Smooth muscle cell (in vitro differentiated cells): ENCODE data around the gene LMF1. TPM values are rescaled to one million over a fixed set of nuclear protein-coding genes. Genes with fewer than 3 reads are reported as not detected.

Source experiments
- DNase-seq: peaks from one replicate; lab custom pipeline; 2025; ENCODE audit not compliant: unreplicated experiment; lab: John Stamatoyannopoulos, UW
- H2AFZ ChIP-seq: fragments of 200-600 bp; sonication (generic); 2 replicates; pipeline ENCODE4 v1.6.0; 2016; ENCODE audit warnings: antibody characterized with exemption, low read depth, mild to moderate bottlenecking
- H3F3A ChIP-seq: fragments of 200-600 bp; sonication (generic); 2 replicates; pipeline ENCODE4 v1.6.0; 2017; ENCODE audit warnings: antibody characterized with exemption, low read depth
- H3K27ac ChIP-seq: fragments of 200-600 bp; sonication (generic); 2 replicates; pipeline ENCODE4 v1.5.1; 2016; ENCODE audit warnings: low read depth, mild to moderate bottlenecking
- H3K27me3 ChIP-seq: fragments of 200-600 bp; sonication (generic); 2 replicates; pipeline ENCODE4 v1.6.1; 2016; ENCODE audit warnings: low read depth, mild to moderate bottlenecking
- H3K36me3 ChIP-seq: fragments of 200-600 bp; sonication (generic); 2 replicates; pipeline ENCODE4 v1.5.1; 2016; ENCODE audit warnings: low read depth
- H3K4me1 ChIP-seq: fragments of 200-600 bp; sonication (generic); 2 replicates; pipeline ENCODE4 v1.5.1; 2016; ENCODE audit warnings: low read depth
- H3K4me2 ChIP-seq: fragments of 200-600 bp; sonication (generic); 2 replicates; pipeline ENCODE4 v1.6.0; 2016; ENCODE audit warnings: mild to moderate bottlenecking
- H3K4me3 ChIP-seq: fragments of 200-600 bp; sonication (generic); 2 replicates; pipeline ENCODE4 v1.5.1; 2016; ENCODE audit warnings: mild to moderate bottlenecking
- H3K79me2 ChIP-seq: fragments of 200-600 bp; sonication (generic); 2 replicates; pipeline ENCODE4 v1.6.0; 2016; ENCODE audit warnings: low read depth, mild to moderate bottlenecking
- H3K9ac ChIP-seq: fragments of 200-600 bp; sonication (generic); 2 replicates; pipeline ENCODE4 v1.6.0; 2016; ENCODE audit warnings: low read depth
- H3K9me3 ChIP-seq: fragments of 200-600 bp; sonication (generic); replicated peaks from 2 replicates; pipeline ENCODE4 v1.5.1; 2016; ENCODE audit warnings: low read depth
- H4K20me1 ChIP-seq: fragments of 200-600 bp; sonication (generic); 2 replicates; pipeline ENCODE4 v1.6.0; 2016; ENCODE audit warnings: low read depth
- WGBS: methylation state at CpG from one replicate; pipeline ENCODE4 v1.1.7; 2016; ENCODE audit warnings: low lambda C conversion rate; 5-methylcytosine and 5-hydroxymethylcytosine counted together
- polyA plus RNA-seq: library from polyadenylated mRNA; unstranded; fragments of >200 nt; fragmentation: Nextera tagmentation; extraction: Ambion mirVana; gene quantifications from 2 replicates; pipeline ENCODE4 v1.2.1, GENCODE V29; 2016
- total RNA-seq: library from RNA; depleted of rRNA; stranded (reverse); fragments of >200 nt; gene quantifications from 2 replicates; pipeline ENCODE4 v1.2.3, GENCODE V29; 2014
- TF ChIP-seq, protein P1 (sequence below): fragments of 200-600 bp; sonication (generic); IDR thresholded peaks from 2 replicates; pipeline ENCODE4 v1.5.1; 2017; ENCODE audit warnings: borderline replicate concordance, mild to moderate bottlenecking, antibody characterized with exemption; ENCODE audit not compliant: insufficient read depth, poor library complexity, severe bottlenecking

LMF1 gene
- total and polyA plus RNA-seq, 2 experiments from 2014 or later = 25.3 to 29.8 TPM

DNA sequence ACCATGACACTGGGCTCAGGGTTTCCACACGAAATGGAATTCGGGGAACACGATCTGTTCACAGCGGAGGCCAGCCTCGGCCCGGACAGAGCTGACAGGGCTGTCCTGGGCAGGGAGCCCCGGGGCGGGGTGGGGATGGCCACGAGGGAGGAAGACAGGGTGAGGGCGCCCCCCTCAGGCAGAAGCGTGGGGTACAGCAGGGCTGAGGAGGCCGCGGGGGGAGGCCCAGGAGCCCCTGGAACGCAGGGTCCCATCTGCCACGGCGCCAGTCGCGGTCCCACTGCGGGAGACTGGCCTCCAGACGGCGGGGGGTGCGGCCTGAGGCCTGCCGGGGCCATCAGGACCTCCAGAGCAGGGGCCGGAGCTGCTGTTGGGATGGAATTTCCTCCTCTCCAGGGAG is 75.9 kb downstream of the LMF1 start:
- Histone ChIP-seq H3K4me3 (no peak overlapping the region), H2AFZ (no peak overlapping the region)

DNA sequence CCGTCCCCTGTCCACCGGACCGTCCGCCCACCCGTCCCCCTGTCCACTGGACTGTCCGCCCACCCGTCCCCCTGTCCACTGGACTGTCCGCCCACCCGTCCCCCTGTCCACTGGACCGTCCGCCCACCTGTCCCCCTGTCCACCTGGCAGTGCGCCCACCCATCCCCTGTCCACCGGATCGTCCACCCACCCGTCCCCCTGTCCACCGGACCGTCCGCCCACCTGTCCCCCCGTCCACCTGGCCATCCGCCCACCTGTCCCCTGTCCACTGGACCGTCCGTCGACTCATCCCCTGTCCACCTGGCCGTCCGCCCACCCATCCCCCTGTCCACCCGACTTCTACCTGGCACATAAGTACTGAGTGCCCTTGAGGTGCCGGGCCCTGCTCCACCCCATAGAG is 76.6 kb downstream of the LMF1 start:
- TF ChIP-seq, protein P1, sequence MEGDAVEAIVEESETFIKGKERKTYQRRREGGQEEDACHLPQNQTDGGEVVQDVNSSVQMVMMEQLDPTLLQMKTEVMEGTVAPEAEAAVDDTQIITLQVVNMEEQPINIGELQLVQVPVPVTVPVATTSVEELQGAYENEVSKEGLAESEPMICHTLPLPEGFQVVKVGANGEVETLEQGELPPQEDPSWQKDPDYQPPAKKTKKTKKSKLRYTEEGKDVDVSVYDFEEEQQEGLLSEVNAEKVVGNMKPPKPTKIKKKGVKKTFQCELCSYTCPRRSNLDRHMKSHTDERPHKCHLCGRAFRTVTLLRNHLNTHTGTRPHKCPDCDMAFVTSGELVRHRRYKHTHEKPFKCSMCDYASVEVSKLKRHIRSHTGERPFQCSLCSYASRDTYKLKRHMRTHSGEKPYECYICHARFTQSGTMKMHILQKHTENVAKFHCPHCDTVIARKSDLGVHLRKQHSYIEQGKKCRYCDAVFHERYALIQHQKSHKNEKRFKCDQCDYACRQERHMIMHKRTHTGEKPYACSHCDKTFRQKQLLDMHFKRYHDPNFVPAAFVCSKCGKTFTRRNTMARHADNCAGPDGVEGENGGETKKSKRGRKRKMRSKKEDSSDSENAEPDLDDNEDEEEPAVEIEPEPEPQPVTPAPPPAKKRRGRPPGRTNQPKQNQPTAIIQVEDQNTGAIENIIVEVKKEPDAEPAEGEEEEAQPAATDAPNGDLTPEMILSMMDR = no peak

More for the DNA sequence above, 75.9 kb downstream of the LMF1 start:
- H3F3A ChIP-seq = no peaks in the 10 kb centered on the region
- TF ChIP-seq, protein P1 = peak; percentile 11
- H3K9me3 ChIP-seq = no peaks in the 10 kb centered on the region
- no peak overlapping the region for H3K27ac ChIP-seq
- H4K20me1 ChIP-seq = peaks cover 8% of the 10 kb centered on the region
- H3K36me3 ChIP-seq = no peaks in the 10 kb centered on the region
- no peak overlapping the region for H3K4me2 ChIP-seq
- WGBS = 93% methylated on average over 24 of the region's 24 CpGs
- H3K9ac ChIP-seq = no peak overlapping the region
- no peaks in the 10 kb centered on the region for H3K79me2 ChIP-seq
- H3K27me3 ChIP-seq = no peaks in the 10 kb centered on the region
- no peak for DNase-seq
- H3K4me1 ChIP-seq = no peaks in the 10 kb centered on the region

DNA sequence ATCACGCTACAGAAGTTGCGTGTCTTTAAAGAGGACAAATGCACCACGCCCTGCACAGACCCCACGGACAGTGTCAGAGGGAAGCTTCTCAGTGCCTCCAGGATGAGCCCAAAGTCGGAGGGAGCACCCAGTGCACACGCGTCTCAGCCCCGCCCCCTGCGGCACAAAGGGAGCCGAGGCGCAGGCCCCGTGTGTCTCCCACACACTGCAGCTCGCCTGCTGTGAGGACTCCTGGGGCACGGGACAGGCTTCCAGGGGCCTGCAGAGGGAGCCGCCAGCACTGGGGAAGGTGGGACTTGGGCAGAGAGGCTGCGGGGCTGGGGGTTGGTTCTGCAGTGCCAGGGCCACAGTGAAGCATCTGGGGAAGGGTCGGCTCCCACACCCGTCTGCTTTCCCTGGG is 77.4 kb downstream of the LMF1 start:
- Histone ChIP-seq H3K4me1 (no peaks in the 10 kb centered on the region), H3K4me2 (no peak overlapping the region), H2AFZ (no peak overlapping the region), H3K27me3 (no peaks in the 10 kb centered on the region), H3F3A (no peaks in the 10 kb centered on the region), H4K20me1 (peaks cover 8% of the 10 kb centered on the region), H3K79me2 (no peaks in the 10 kb centered on the region), H3K27ac (no peak overlapping the region), H3K9ac (no peak overlapping the region), H3K36me3 (no peaks in the 10 kb centered on the region), H3K4me3 (no peak overlapping the region), H3K9me3 (no peaks in the 10 kb centered on the region)
- TF ChIP-seq, protein P1 = no peak
- no peak for DNase-seq
- 84% methylated on average over 18 of the region's 18 CpGs for WGBS

More for the DNA sequence above, 76.6 kb downstream of the LMF1 start:
- Histone ChIP-seq H3K27ac (no peak overlapping the region), H3K4me3 (no peak overlapping the region), H4K20me1 (peaks cover 8% of the 10 kb centered on the region), H3K9me3 (no peaks in the 10 kb centered on the region), H3K4me1 (no peaks in the 10 kb centered on the region), H3K79me2 (no peaks in the 10 kb centered on the region), H3K36me3 (no peaks in the 10 kb centered on the region), H3K4me2 (no peak overlapping the region), H3K27me3 (no peaks in the 10 kb centered on the region), H3F3A (no peaks in the 10 kb centered on the region), H2AFZ (no peak overlapping the region), H3K9ac (no peak overlapping the region)
- DNase-seq = no peak
- WGBS = 85% methylated on average over 24 of the region's 27 CpGs

DNA sequence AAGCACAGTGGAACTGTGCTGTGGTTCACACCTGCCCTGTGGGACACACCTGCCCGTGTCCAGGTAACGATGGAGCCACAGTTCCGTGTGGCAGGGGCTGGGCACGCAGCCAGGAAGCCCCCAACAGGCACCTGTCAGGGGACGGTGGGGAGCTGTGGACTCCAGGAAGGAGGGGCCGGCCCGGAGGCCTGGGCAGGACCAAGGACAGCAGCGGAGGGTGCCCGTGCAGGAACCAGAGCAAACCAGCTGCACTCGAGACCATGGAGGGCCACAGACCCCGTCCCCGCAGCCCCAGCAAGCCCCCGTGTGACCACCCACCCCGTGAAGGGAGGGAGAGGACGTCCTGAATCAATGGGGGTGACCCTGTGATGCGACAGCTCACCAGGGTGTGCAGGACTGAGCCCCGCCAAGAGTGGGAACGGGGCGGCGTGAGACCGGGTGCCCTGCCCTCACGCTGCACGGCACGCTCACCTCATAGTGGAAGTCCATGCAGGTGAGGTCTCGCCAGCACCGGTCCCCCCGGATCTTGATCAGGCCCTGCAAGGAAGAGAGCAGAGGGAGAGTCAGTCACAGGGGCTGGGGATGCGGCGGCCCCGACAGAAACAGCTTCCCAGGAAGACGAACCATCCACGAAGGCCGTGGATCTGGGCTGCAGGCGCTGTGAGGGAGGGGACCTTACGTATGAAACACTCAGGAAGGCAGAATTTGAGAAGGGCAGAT is 78.1 kb downstream of the LMF1 start:
- no peak overlapping the region for H3K4me3 ChIP-seq
- peaks cover 8% of the 10 kb centered on the region for H4K20me1 ChIP-seq
- H3K9me3 ChIP-seq = no peaks in the 10 kb centered on the region
- H3K4me2 ChIP-seq = no peak overlapping the region
- no peak overlapping the region for H3K27ac ChIP-seq
- H3F3A ChIP-seq = no peaks in the 10 kb centered on the region
- TF ChIP-seq, protein P1 = no peak
- no peak overlapping the region for H3K9ac ChIP-seq
- no peaks in the 10 kb centered on the region for H3K36me3 ChIP-seq
- H2AFZ ChIP-seq = no peak overlapping the region
- H3K79me2 ChIP-seq = no peaks in the 10 kb centered on the region
- no peak for DNase-seq
- no peaks in the 10 kb centered on the region for H3K4me1 ChIP-seq
- no peaks in the 10 kb centered on the region for H3K27me3 ChIP-seq
- 91% methylated on average over 28 of the region's 35 CpGs for WGBS
